PC-9 (cell line): ENCODE data around the gene FGF19. TPM values are rescaled to one million over a fixed set of nuclear protein-coding genes. Genes with fewer than 3 reads are reported as not detected.

Experiments used
- BruUV-seq: library from RNA; stranded (reverse); fragments of 400-500 nt; replicated peaks from 2 replicates; lab custom pipeline; 2021; lab: Mats Ljungman, UMichigan
- CTCF ChIA-PET: fragments of 300-600 bp; sonication (Branson Sonifier 250); formaldehyde crosslinking; loops from one replicate; lab custom pipeline; 2022; ENCODE audit warnings: antibody characterized with exemption; lab: Charles Lee
- POLR2A ChIA-PET: fragments of 300-600 bp; sonication (Branson Sonifier 250); formaldehyde crosslinking; loops from one replicate; lab custom pipeline; 2022; ENCODE audit warnings: antibody characterized with exemption; ENCODE audit not compliant: unreplicated experiment; lab: Charles Lee
- DNase-seq, 2 experiments: peaks; one replicate each; pipeline versions ENCODE4 v3.0.0 to v3.0.0-alpha.2; 2015 to 2022; ENCODE audit warnings: mixed read lengths in 1 of 2
- H2AFZ ChIP-seq: fragments of 200-600 bp; sonication (generic); 2 replicates; pipeline ENCODE4 v1.8.1; 2017; ENCODE audit warnings: antibody characterized with exemption
- H3F3A ChIP-seq: fragments of 200-600 bp; sonication (generic); 2 replicates; pipeline ENCODE4 v1.8.1; 2017; ENCODE audit warnings: antibody characterized with exemption, mild to moderate bottlenecking, low read depth; ENCODE audit not compliant: insufficient read depth
- H3K27ac ChIP-seq: fragments of 200-600 bp; sonication (generic); 2 replicates; pipeline ENCODE4 v1.6.1; 2016; ENCODE audit warnings: mixed run types
- H3K27me3 ChIP-seq: fragments of 200-600 bp; sonication (generic); 2 replicates; pipeline ENCODE4 v1.6.1; 2016; ENCODE audit warnings: low read depth, mixed run types; ENCODE audit not compliant: insufficient read depth
- H3K36me3 ChIP-seq: fragments of 200-600 bp; sonication (generic); 2 replicates; pipeline ENCODE4 v1.6.1; 2016; ENCODE audit warnings: low read depth, mixed run types
- H3K4me1 ChIP-seq: fragments of 200-600 bp; sonication (generic); replicated peaks from 2 replicates; pipeline ENCODE4 v1.6.1; 2016; ENCODE audit warnings: mixed run types; ENCODE audit not compliant: insufficient read depth
- H3K4me2 ChIP-seq: fragments of 200-600 bp; sonication (generic); 2 replicates; pipeline ENCODE4 v1.6.1; 2017; ENCODE audit warnings: mixed run types
- H3K4me3 ChIP-seq: fragments of 200-600 bp; sonication (generic); 2 replicates; pipeline ENCODE4 v1.6.1; 2016; ENCODE audit warnings: mixed run types
- H3K79me2 ChIP-seq: fragments of 200-600 bp; sonication (generic); 2 replicates; pipeline ENCODE4 v1.6.1; 2017; ENCODE audit warnings: low read depth, mixed run types
- H3K9me2 ChIP-seq: fragments of 200-600 bp; sonication (generic); 2 replicates; pipeline ENCODE4 v1.8.1; 2017; ENCODE audit warnings: mild to moderate bottlenecking; ENCODE audit not compliant: insufficient read depth
- H3K9me3 ChIP-seq: fragments of 200-600 bp; sonication (generic); 2 replicates; pipeline ENCODE4 v1.8.1; 2016; ENCODE audit warnings: low read depth; ENCODE audit not compliant: insufficient read depth
- H4K20me1 ChIP-seq: fragments of 200-600 bp; sonication (generic); 2 replicates; pipeline ENCODE4 v1.8.1; 2017; ENCODE audit not compliant: insufficient read depth
- EZH2 ChIP-seq: fragments of 200-600 bp; sonication (generic); IDR thresholded peaks from 2 replicates; pipeline ENCODE4 v1.8.0; 2017; ENCODE audit warnings: antibody characterized with exemption, low read depth
- intact Hi-C: fragments of 100-400 bp; cut with micrococcal nuclease; formaldehyde crosslinking; loops from one replicate; pipeline ENCODE4 v1.10.0; 2022; ENCODE audit not compliant: unreplicated experiment
- total RNA-seq: library from RNA; stranded (reverse); gene quantifications from 2 replicates; pipeline ENCODE4 v1.2.3, GENCODE V29; 2021
- TF ChIP-seq, protein P1 (sequence below): fragments of 200-600 bp; sonication (generic); conservative IDR thresholded peaks from 2 replicates; pipeline ENCODE4 v1.6.1; 2017; ENCODE audit warnings: mixed run types, antibody characterized with exemption, mild to moderate bottlenecking, moderate library complexity

The FGF19 gene
- total RNA-seq, 1 experiment from 2014 or later, result 2.0 TPM

DNA sequence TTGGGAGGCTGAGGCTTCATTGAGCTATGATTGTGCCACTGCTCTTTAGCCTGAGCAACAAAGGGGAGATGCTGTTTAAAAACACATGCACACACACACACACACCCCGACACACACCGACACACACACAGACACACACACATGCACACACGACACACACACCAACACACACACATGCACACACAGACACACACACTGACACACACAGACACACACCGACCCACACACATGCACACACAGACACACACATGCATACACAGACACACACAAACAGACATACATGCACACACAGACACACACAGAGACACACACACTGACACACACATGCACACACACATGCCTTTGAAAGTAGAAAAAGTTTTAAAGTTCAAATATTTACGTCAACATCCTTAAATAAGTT lies 23.1 kb downstream of the FGF19 start:
- peaks cover 4% of the 10 kb centered on the region; the same call in 1 of the 2 replicates for H3K9me3 ChIP-seq

DNA sequence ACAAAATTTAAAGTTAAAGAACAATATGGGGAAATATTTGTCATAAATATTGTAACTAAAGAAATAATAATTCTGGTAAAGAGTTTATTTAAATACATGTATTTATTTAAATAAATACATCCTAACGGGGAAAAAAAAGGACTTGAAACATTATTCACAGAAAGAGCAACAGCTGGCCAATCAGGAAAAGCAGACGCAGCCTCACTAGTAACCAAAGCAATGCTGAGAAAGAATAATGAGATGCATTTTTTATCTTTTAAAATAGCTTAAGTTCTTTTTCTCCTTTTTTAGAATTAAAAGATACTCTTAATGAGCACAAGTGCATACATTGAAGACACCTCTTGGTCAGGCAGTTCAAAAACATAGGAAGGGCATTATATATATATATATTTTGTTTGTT lies 26.1 kb downstream of the FGF19 start:
- 0 out of 2 replicates have a peak, but pooled peaks cover under 1% of the 10 kb centered on the region for H3K9me3 ChIP-seq
- ChIA-PET CTCF (interaction anchor here (0.6 kb wide), 1 partner anchor 271 kb away, joined by 4 read pairs; no protein-coding TSS in a partner anchor), POLR2A (no interaction called here)
- TF ChIP-seq EZH2, result no peak
- H3K4me1 ChIP-seq, result peaks cover 39% of the 10 kb centered on the region
- no peak overlapping the region for H3K4me2 ChIP-seq
- no peak for DNase-seq
- no peaks in the 10 kb centered on the region for H3K27me3 ChIP-seq
- BruUV-seq, result no TSS peak
- 0 out of 2 replicates have a peak, but pooled peaks cover 5% of the 10 kb centered on the region for H3K36me3 ChIP-seq
- intact Hi-C loops, result loop anchor here (10.0 kb wide), 1 partner anchor 383 kb away; the partner anchor contains the start of gene MYEOV
- H3K27ac ChIP-seq, result no peak overlapping the region
- H4K20me1 ChIP-seq, result peaks cover 16% of the 10 kb centered on the region; the same call in 1 of the 2 replicates
- H3F3A ChIP-seq, result peaks cover 39% of the 10 kb centered on the region
- H3K79me2 ChIP-seq, result peaks cover 33% of the 10 kb centered on the region
- no peak overlapping the region for H3K4me3 ChIP-seq
- H3K9me2 ChIP-seq, result no peaks in the 10 kb centered on the region
- H2AFZ ChIP-seq, result no peak overlapping the region

More for the DNA sequence above, 23.1 kb downstream of the FGF19 start:
- TF ChIP-seq, protein P1, sequence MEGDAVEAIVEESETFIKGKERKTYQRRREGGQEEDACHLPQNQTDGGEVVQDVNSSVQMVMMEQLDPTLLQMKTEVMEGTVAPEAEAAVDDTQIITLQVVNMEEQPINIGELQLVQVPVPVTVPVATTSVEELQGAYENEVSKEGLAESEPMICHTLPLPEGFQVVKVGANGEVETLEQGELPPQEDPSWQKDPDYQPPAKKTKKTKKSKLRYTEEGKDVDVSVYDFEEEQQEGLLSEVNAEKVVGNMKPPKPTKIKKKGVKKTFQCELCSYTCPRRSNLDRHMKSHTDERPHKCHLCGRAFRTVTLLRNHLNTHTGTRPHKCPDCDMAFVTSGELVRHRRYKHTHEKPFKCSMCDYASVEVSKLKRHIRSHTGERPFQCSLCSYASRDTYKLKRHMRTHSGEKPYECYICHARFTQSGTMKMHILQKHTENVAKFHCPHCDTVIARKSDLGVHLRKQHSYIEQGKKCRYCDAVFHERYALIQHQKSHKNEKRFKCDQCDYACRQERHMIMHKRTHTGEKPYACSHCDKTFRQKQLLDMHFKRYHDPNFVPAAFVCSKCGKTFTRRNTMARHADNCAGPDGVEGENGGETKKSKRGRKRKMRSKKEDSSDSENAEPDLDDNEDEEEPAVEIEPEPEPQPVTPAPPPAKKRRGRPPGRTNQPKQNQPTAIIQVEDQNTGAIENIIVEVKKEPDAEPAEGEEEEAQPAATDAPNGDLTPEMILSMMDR, result no peak
- no peak for TF ChIP-seq EZH2
- DNase-seq, result no peak
- peaks cover 32% of the 10 kb centered on the region for H3F3A ChIP-seq
- H3K79me2 ChIP-seq, result 0 out of 2 replicates have a peak, but pooled peaks cover 7% of the 10 kb centered on the region
- peaks cover 29% of the 10 kb centered on the region for H3K4me1 ChIP-seq
- no peaks in the 10 kb centered on the region for H4K20me1 ChIP-seq
- no peaks in the 10 kb centered on the region for H3K36me3 ChIP-seq
- POLR2A ChIA-PET, result no interaction called here
- H3K4me2 ChIP-seq, result no peak overlapping the region
- no peak overlapping the region for H3K4me3 ChIP-seq
- BruUV-seq, result no TSS peak
- no peaks in the 10 kb centered on the region for H3K27me3 ChIP-seq
- no peaks in the 10 kb centered on the region for H3K9me2 ChIP-seq
- H2AFZ ChIP-seq, result no peak overlapping the region
- intact Hi-C loops, result no loop called here
- H3K27ac ChIP-seq, result no peak overlapping the region
- CTCF ChIA-PET, result no interaction called here

DNA sequence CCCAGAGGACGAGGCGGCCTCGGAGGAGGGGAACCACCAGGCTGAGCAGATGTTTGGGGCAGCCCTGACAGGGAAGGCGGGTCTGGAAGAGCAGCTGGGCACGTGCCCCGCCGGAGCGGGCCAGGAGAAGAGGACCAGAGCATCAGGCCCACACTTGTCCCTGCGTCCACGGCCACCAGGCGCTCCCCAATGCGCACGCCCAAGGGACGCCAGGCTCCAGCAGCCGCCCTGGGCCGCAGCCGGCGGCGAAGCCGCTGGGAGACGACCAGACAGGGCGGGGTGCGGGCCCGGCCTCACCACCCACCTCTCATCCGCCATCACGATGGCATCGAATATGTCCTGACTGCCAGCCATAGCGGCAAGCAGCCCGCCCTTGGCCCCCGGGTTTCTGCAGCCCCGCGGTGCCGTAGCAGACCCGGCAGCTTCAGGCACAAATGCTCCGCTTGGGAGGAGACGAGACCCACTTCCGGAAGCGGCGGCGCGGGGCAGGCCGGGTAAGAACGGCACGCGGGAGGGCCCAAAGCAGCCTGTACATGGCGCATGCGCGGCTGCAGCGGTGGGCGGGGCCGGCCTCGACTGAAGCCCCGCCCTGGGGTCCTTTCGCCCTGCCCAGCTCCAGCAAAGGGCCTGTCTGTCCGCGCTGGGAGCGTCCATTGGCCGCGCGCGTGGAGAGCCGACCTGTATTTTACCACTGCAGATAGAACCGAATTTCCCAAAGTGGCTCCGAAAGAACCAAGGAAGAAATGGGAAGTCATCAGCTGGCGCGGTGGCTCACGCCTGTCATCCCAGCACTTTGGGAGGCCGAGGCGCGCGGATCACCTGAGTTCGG lies 28.7 kb downstream of the FGF19 start, which contains the start of gene LTO1:
Gene LTO1 (minus strand): TSS at position 468 of the 829 bp plus-strand sequence. CDS start 114 bp downstream, at position 354.
- H3K27me3 ChIP-seq, result no peaks in the 10 kb centered on the region
- TF ChIP-seq, protein P1, result peak; percentile 21; the same call in 1 of the 2 replicates
- no peak for TF ChIP-seq EZH2
- DNase-seq, result peak; percentile 90 to 98
- intact Hi-C loops, result loop anchor here (5.0 to 10.0 kb wide), 2 partner anchors 380 to 838 kb away; partner anchors contain the start of gene MYEOV
- TSS peak; percentile 51 for BruUV-seq
- peaks cover 55% of the 10 kb centered on the region for H3F3A ChIP-seq
- peak within 1 kb of the TSS; percentile 94 for H3K4me2 ChIP-seq
- H4K20me1 ChIP-seq, result peaks cover 25% of the 10 kb centered on the region
- peak within 1 kb of the TSS; percentile 51 for H3K27ac ChIP-seq
- H3K4me1 ChIP-seq, result peaks cover 30% of the 10 kb centered on the region
- peak within 1 kb of the TSS; percentile 85 for H2AFZ ChIP-seq
- ChIA-PET POLR2A (interaction anchor here (0.5 to 1.0 kb wide), 8 partner anchors 7 to 1295 kb away, joined by 3 to 9 read pairs (median 4); no protein-coding TSS in a partner anchor), CTCF (interaction anchor here (0.6 to 0.8 kb wide), 4 partner anchors 13 to 549 kb away, joined by 3 to 11 read pairs (median 3); no protein-coding TSS in a partner anchor)
- H3K4me3 ChIP-seq, result peak within 1 kb of the TSS; percentile 96
- H3K9me2 ChIP-seq, result no peaks in the 10 kb centered on the region
- H3K79me2 ChIP-seq, result peaks cover 42% of the 10 kb centered on the region
- no peaks in the 10 kb centered on the region for H3K9me3 ChIP-seq
- H3K36me3 ChIP-seq, result 0 out of 2 replicates have a peak, but pooled peaks cover 23% of the 10 kb centered on the region
